Urinary bladder (tissue), 4 donors: ENCODE results near the gene PNCK. TPM values are rescaled to one million over a fixed set of nuclear protein-coding genes. Genes with fewer than 3 reads are reported as not detected.
"Not testable (repeated sequence)": the region's sequence is repeated elsewhere in the genome, so short reads cannot be mapped to it uniquely, and the experiment has no call there.

Experiments
- DNase-seq: peaks from one replicate; pipeline ENCODE4 v3.0.0-alpha.2; 2015; ENCODE audit errors: extremely low spot score
- H3K27ac ChIP-seq: one replicate; pipeline ENCODE4 v1.5.1; 2013; ENCODE audit warnings: low read depth, mild to moderate bottlenecking, moderate library complexity
- H3K36me3 ChIP-seq: one replicate; pipeline ENCODE4 v1.6.1; 2013; ENCODE audit warnings: mild to moderate bottlenecking, moderate library complexity; ENCODE audit not compliant: insufficient read depth
- H3K4me1 ChIP-seq: one replicate; pipeline ENCODE4 v1.6.1; 2013; ENCODE audit warnings: mild to moderate bottlenecking, moderate library complexity; ENCODE audit not compliant: insufficient read depth
- H3K4me3 ChIP-seq: one replicate; pipeline ENCODE4 v1.5.1; 2013; ENCODE audit warnings: low read depth, low read length
- WGBS: extraction: QIAGEN DNeasy Blood & Tissue Kit; methylation state at CpG from one replicate; pipeline ENCODE4 v1.1.7; 2013; 5-methylcytosine and 5-hydroxymethylcytosine counted together
- polyA plus RNA-seq: library from polyadenylated mRNA; stranded (reverse); fragments of 200-250 nt; gene quantifications from one replicate; pipeline ENCODE4 v1.2.3, GENCODE V29; 2013
- total RNA-seq: library from RNA; depleted of rRNA; stranded (reverse); fragments of >200 nt; gene quantifications from one replicate; pipeline ENCODE4 v1.2.3, GENCODE V29; 2014
- donor health status: healthy with polysubstance abuse.
- donor health status: healthy.

The PNCK gene
- total and polyA plus RNA-seq, 2 donors = 10.3 to 73.7 TPM

- Histone ChIP-seq H3K27ac (no peak overlapping the region), H3K36me3 (no peaks in the 10 kb centered on the region), H3K4me1 (no peaks in the 10 kb centered on the region), H3K4me3 (no peak overlapping the region)
- 77% methylated on average over 23 of the region's 23 CpGs for WGBS
- DNase-seq = no peak
Observed at GRCh38 chrX:153694687-153695270, 21.2 kb upstream of the PNCK start.

- H3K4me1 ChIP-seq, DNase-seq, H3K27ac ChIP-seq, H3K36me3 ChIP-seq, H3K4me3 ChIP-seq: not testable (repeated sequence)
- 82% methylated on average over 16 of the region's 16 CpGs for WGBS
Observed at GRCh38 chrX:153694256-153694655, 20.6 kb upstream of the PNCK start.

DNA sequence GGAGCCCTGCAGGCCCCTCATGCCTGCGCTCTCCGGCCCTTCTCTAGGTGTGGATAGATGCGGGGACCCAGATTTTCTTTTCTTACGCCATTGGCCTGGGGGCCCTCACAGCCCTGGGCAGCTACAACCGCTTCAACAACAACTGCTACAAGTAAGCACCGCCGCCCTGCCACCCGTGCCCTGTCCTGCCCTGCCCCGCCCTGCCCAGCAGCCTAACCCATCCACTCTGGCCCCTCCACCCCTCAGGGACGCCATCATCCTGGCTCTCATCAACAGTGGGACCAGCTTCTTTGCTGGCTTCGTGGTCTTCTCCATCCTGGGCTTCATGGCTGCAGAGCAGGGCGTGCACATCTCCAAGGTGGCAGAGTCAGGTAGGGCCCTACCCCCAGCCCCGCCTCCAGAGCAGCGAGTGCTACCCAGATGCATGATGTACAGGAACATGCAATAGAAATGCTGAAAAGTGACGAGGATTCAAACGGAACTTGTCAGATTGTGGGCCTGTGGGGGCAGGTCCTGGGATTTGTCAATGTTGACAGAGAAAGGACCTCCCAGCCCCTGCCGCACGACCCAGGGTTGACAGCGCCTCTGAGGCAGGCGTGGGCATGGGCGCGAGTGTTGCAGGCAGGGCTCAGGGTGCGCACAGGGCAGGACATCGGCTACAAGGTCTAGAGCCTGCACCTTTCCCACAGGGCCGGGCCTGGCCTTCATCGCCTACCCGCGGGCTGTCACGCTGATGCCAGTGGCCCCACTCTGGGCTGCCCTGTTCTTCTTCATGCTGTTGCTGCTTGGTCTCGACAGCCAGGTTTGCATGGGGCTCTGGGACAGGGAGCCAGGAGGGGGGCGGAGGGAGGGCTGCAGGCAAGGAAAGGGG lies 19.8 kb upstream of the PNCK start:
- H3K4me3 ChIP-seq = no peak overlapping the region
- WGBS = 75% methylated on average over 31 of the region's 31 CpGs
- no peaks in the 10 kb centered on the region for H3K36me3 ChIP-seq
- no peaks in the 10 kb centered on the region for H3K4me1 ChIP-seq
- H3K27ac ChIP-seq = no peak overlapping the region
- no peak for DNase-seq

DNA sequence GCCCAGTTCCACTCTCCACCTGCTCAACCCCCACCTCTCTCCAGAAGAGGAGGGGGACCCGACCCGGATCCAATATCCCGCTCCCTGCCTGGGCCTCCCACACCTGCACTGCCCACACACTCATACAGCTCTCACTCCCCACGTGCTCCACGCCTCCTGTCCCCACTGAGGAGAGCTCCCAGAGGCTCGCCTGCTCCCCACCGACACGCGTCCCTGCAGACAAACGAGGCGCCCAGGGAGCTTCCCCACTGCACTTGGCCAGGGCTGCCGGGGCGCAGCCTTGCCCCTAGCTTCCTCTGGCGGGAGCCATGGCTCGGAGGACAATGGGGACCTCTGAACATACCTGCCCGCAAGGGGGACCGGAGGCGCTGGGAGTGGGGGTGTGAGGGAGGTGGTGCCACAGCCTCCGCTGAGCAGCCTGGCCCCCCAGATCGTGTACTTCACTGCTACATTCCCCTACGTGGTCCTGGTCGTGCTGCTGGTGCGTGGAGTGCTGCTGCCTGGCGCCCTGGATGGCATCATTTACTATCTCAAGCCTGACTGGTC lies 19.1 kb upstream of the PNCK start:
- DNase-seq = no peak
- no peaks in the 10 kb centered on the region for H3K36me3 ChIP-seq
- H3K27ac ChIP-seq = no peak overlapping the region
- no peaks in the 10 kb centered on the region for H3K4me1 ChIP-seq
- H3K4me3 ChIP-seq = no peak overlapping the region
- 75% methylated on average over 24 of the region's 24 CpGs for WGBS

DNA sequence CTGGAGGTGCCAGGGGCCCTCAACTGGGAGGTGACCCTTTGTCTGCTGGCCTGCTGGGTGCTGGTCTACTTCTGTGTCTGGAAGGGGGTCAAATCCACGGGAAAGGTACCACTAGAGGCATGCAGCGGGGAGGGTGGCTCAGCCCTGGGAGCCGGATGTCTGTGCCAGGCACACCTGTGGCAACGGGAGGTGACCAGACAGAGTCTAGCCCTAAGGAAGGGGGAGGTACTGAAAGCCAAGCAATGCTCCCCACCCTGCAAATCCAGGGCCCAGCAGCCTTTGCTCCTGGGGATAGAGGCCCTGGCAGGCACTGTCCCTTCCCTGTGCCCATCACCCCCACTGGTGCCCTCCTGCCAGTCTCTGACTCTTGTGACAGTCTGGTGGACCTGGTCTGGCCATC lies 18.4 kb upstream of the PNCK start:
- no peaks in the 10 kb centered on the region for H3K36me3 ChIP-seq
- no peak for DNase-seq
- H3K4me3 ChIP-seq = no peak overlapping the region
- no peaks in the 10 kb centered on the region for H3K4me1 ChIP-seq
- 88% methylated on average over 4 of the region's 4 CpGs for WGBS
- H3K27ac ChIP-seq = no peak overlapping the region

DNA sequence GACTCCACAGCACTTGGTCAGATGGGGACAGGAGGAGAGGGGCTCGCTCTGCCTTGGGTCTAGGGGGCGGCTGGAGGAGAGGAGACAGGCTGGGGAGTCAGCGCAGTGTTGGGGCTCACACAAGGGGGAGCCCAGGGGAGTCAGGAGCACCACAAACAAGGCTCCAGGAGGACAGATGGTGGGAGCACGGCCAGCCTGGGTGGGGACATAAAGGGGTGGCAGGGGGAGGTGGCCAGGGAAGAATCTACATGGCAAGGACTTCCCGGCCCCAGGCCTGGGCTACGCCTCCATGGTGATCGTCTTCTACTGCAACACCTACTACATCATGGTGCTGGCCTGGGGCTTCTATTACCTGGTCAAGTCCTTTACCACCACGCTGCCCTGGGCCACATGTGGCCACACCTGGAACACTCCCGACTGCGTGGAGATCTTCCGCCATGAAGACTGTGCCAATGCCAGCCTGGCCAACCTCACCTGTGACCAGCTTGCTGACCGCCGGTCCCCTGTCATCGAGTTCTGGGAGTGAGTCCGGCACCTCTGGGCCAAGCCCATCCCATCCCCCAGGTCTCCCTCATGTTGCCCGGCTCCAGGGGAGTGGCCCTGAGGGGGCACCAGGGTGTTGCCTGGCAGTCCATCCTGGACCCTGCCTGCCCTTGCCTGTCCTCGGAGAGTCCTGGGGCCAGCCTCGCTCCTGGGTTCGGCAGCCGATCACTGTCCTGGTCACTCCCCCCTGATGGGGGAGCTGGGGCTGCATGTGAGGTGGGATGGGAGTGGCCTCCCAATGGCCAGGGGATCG lies 17.6 kb upstream of the PNCK start:
- not testable (repeated sequence) for H3K4me1 ChIP-seq, DNase-seq, H3K36me3 ChIP-seq, H3K27ac ChIP-seq, H3K4me3 ChIP-seq
- 84% methylated on average over 21 of the region's 21 CpGs for WGBS

GRCh38 chrX:153690466-153690865 lies 16.9 kb upstream of the PNCK start:
- H3K36me3 ChIP-seq = no peaks in the 10 kb centered on the region
- no peak overlapping the region for H3K4me3 ChIP-seq
- 90% methylated on average over 14 of the region's 14 CpGs for WGBS
- H3K27ac ChIP-seq = no peak overlapping the region
- no peak for DNase-seq
- H3K4me1 ChIP-seq = no peaks in the 10 kb centered on the region

- no peak for DNase-seq
- Histone ChIP-seq H3K27ac (no peak overlapping the region), H3K4me3 (no peak overlapping the region)
Observed at GRCh38 chrX:153689654-153690465, 16.2 kb upstream of the PNCK start.

DNA sequence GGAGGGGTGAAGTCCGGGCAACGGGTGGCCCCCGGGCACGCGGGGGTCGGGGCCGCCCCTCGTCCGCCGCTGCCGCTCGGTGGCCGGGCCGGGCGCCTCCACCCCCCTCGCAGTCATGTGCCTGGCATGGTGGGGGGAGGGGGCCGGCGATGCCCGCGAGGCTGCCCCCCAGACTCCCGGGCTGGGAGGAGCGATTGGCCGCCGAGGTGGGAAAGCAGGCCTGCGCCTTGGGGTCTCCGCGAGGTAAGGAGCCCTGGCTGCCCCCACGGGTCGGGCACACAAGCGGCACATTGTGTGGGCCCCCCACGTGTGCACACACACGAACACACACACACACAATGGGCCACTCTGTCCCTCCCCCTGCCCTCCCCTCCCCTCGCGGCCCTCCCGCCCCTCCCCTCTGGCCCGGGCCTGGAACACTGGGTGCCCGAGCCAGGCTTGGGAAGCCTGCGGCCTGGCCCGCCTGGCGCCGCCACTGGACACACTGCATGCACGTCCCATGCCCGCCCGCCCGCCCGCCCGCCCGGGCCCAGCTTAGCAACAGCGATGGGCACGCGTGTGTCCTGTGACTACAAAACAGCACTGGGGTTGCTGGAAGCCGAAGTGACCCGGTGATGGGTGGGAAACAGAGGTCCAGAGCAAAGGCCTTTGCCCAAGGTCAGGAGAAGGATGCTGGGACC lies 15.4 kb upstream of the PNCK start:
- Histone ChIP-seq H3K4me3 (peak overlapping the region; percentile 58), H3K27ac (no peak overlapping the region), H3K4me1 (no peaks in the 10 kb centered on the region), H3K36me3 (no peaks in the 10 kb centered on the region)
- no peak for DNase-seq
- 16% methylated on average over 52 of the region's 53 CpGs for WGBS

More at GRCh38 chrX:153689654-153690465, 16.2 kb upstream of the PNCK start:
- WGBS = 75% methylated on average over 19 of the region's 19 CpGs
- no peaks in the 10 kb centered on the region for H3K4me1 ChIP-seq
- no peaks in the 10 kb centered on the region for H3K36me3 ChIP-seq

- H3K36me3 ChIP-seq = no peaks in the 10 kb centered on the region
- WGBS = under 1% methylated on average over 53 of the region's 57 CpGs
- H3K27ac ChIP-seq = no peak overlapping the region
- peak overlapping the region; percentile 58 for H3K4me3 ChIP-seq
- no peak for DNase-seq
- no peaks in the 10 kb centered on the region for H3K4me1 ChIP-seq
Observed at GRCh38 chrX:153688506-153688905, 14.9 kb upstream of the PNCK start.

- H3K4me3 ChIP-seq = peak overlapping the region; percentile 58
- no peaks in the 10 kb centered on the region for H3K4me1 ChIP-seq
- H3K36me3 ChIP-seq = no peaks in the 10 kb centered on the region
- no peak overlapping the region for H3K27ac ChIP-seq
- DNase-seq = no peak
- WGBS = under 1% methylated on average over 35 of the region's 69 CpGs
Observed at GRCh38 chrX:153688071-153688470, 14.5 kb upstream of the PNCK start.

- H3K27ac ChIP-seq = no peak within 1 kb of the TSS
- WGBS = 2% methylated on average over 51 of the region's 66 CpGs
Observed at GRCh38 chrX:153687121-153688039, 13.8 kb upstream of the PNCK start, which contains the start of gene SLC6A8. SLC6A8 (plus strand) TSS chrX:153687926; CDS start chrX:153688575, 649 bp downstream.

More at GRCh38 chrX:153687121-153688039, 13.8 kb upstream of the PNCK start, which contains the start of gene SLC6A8:
- no peaks in the 10 kb centered on the region for H3K36me3 ChIP-seq
- H3K4me1 ChIP-seq = no peaks in the 10 kb centered on the region
- H3K4me3 ChIP-seq = peak within 1 kb of the TSS; percentile 58
- no peak for DNase-seq
